ENCODE measurements around the gene ANP32B. TPM values are rescaled to one million over a fixed set of nuclear protein-coding genes. Genes with fewer than 3 reads are reported as not detected.

ANP32B gene
- total RNA-seq, 2 experiments from 2014 or later, result 397 to 405 TPM

- H3K4me1 Mint-ChIP-seq, result peaks cover 32% of the 10 kb centered on the region
- DNase-seq, result no peak
Observed at GRCh38 chr9:97979788-97980478, 3.2 kb upstream of the ANP32B start.

GRCh38 chr9:97980479-97980803 lies 2.7 kb upstream of the ANP32B start:
- no peaks in the 10 kb centered on the region for H3K27me3 Mint-ChIP-seq
- no peaks in the 10 kb centered on the region for H3K9me3 Mint-ChIP-seq
- H3K4me1 Mint-ChIP-seq, result peaks cover 32% of the 10 kb centered on the region
- no peak overlapping the region for H3K4me3 Mint-ChIP-seq
- DNase-seq, result no peak
- H3K27ac Mint-ChIP-seq, result peak overlapping the region; percentile 0
- H3K36me3 Mint-ChIP-seq, result peaks cover 3% of the 10 kb centered on the region

More at GRCh38 chr9:97979788-97980478, 3.2 kb upstream of the ANP32B start:
- no peak overlapping the region for H3K4me3 Mint-ChIP-seq
- H3K27ac Mint-ChIP-seq, result peak overlapping the region; percentile 7
- peaks cover 2% of the 10 kb centered on the region for H3K9me3 Mint-ChIP-seq
- H3K27me3 Mint-ChIP-seq, result no peaks in the 10 kb centered on the region
- H3K36me3 Mint-ChIP-seq, result peaks cover 3% of the 10 kb centered on the region

GRCh38 chr9:97980918-97981845 lies 2.0 kb upstream of the ANP32B start:
- Mint-ChIP-seq H3K4me3 (peak overlapping the region; percentile 84), H3K36me3 (peaks cover 10% of the 10 kb centered on the region), H3K27ac (peak overlapping the region; percentile 90), H3K9me3 (no peaks in the 10 kb centered on the region), H3K4me1 (peaks cover 38% of the 10 kb centered on the region), H3K27me3 (no peaks in the 10 kb centered on the region)
- DNase-seq, result no peak

GRCh38 chr9:97981846-97982682 lies 1.1 kb upstream of the ANP32B start:
- H3K4me3 Mint-ChIP-seq, result peak overlapping the region; percentile 84
- DNase-seq, result no peak
- H3K4me1 Mint-ChIP-seq, result peaks cover 45% of the 10 kb centered on the region
- no peaks in the 10 kb centered on the region for H3K27me3 Mint-ChIP-seq
- H3K9me3 Mint-ChIP-seq, result no peaks in the 10 kb centered on the region
- peak overlapping the region; percentile 90 for H3K27ac Mint-ChIP-seq
- H3K36me3 Mint-ChIP-seq, result peaks cover 16% of the 10 kb centered on the region

- peak; percentile 56 for DNase-seq
- H3K4me1 Mint-ChIP-seq, result peaks cover 58% of the 10 kb centered on the region
- H3K36me3 Mint-ChIP-seq, result peaks cover 25% of the 10 kb centered on the region
- H3K27ac Mint-ChIP-seq, result peak overlapping the region; percentile 91
- H3K27me3 Mint-ChIP-seq, result no peaks in the 10 kb centered on the region
- H3K4me3 Mint-ChIP-seq, result peak overlapping the region; percentile 80
- no peaks in the 10 kb centered on the region for H3K9me3 Mint-ChIP-seq
Observed at GRCh38 chr9:97983589-97984187, 547 bp downstream of the ANP32B start.

GRCh38 chr9:97984188-97985057 lies 1.3 kb downstream of the ANP32B start:
- Mint-ChIP-seq H3K36me3 (peaks cover 29% of the 10 kb centered on the region), H3K27ac (peak overlapping the region; percentile 81), H3K27me3 (no peaks in the 10 kb centered on the region), H3K4me3 (peak overlapping the region; percentile 73), H3K4me1 (peaks cover 62% of the 10 kb centered on the region), H3K9me3 (no peaks in the 10 kb centered on the region)
- DNase-seq, result peak; percentile 88

GRCh38 chr9:97985058-97985861 lies 2.1 kb downstream of the ANP32B start:
- H3K36me3 Mint-ChIP-seq, result peaks cover 33% of the 10 kb centered on the region
- no peaks in the 10 kb centered on the region for H3K27me3 Mint-ChIP-seq
- DNase-seq, result peak; percentile 59
- peak overlapping the region; percentile 85 for H3K4me3 Mint-ChIP-seq
- no peaks in the 10 kb centered on the region for H3K9me3 Mint-ChIP-seq
- H3K27ac Mint-ChIP-seq, result peak overlapping the region; percentile 98
- peaks cover 64% of the 10 kb centered on the region for H3K4me1 Mint-ChIP-seq

GRCh38 chr9:97987487-97987886 lies 4.3 kb downstream of the ANP32B start:
- DNase-seq, result no peak
- Mint-ChIP-seq H3K36me3 (peaks cover 40% of the 10 kb centered on the region), H3K4me1 (peaks cover 64% of the 10 kb centered on the region), H3K4me3 (peak overlapping the region; percentile 60), H3K27me3 (no peaks in the 10 kb centered on the region), H3K27ac (peak overlapping the region; percentile 31), H3K9me3 (no peaks in the 10 kb centered on the region)

GRCh38 chr9:97990259-97990658 lies 7.1 kb downstream of the ANP32B start:
- Mint-ChIP-seq H3K27me3 (no peaks in the 10 kb centered on the region), H3K27ac (peak overlapping the region; percentile 66), H3K4me1 (peaks cover 81% of the 10 kb centered on the region), H3K9me3 (no peaks in the 10 kb centered on the region), H3K36me3 (peaks cover 53% of the 10 kb centered on the region), H3K4me3 (no peak overlapping the region)
- DNase-seq, result no peak

- peaks cover 39% of the 10 kb centered on the region for H3K36me3 Mint-ChIP-seq
Observed at GRCh38 chr9:97991818-97992217, 8.7 kb downstream of the ANP32B start.

GRCh38 chr9:97992219-97992618 lies 9.1 kb downstream of the ANP32B start:
- Mint-ChIP-seq H3K27ac (peak overlapping the region; percentile 50), H3K9me3 (no peaks in the 10 kb centered on the region), H3K36me3 (peaks cover 42% of the 10 kb centered on the region), H3K4me3 (peak overlapping the region; percentile 34), H3K4me1 (peaks cover 72% of the 10 kb centered on the region), H3K27me3 (no peaks in the 10 kb centered on the region)
- no peak for DNase-seq

More at GRCh38 chr9:97991818-97992217, 8.7 kb downstream of the ANP32B start:
- Mint-ChIP-seq H3K4me3 (peak overlapping the region; percentile 34), H3K27ac (peak overlapping the region; percentile 50), H3K27me3 (no peaks in the 10 kb centered on the region), H3K4me1 (peaks cover 70% of the 10 kb centered on the region), H3K9me3 (no peaks in the 10 kb centered on the region)
- DNase-seq, result no peak

GRCh38 chr9:97993000-97993399 lies 9.9 kb downstream of the ANP32B start:
- no peaks in the 10 kb centered on the region for H3K27me3 Mint-ChIP-seq
- peaks cover 37% of the 10 kb centered on the region for H3K36me3 Mint-ChIP-seq
- peaks cover 72% of the 10 kb centered on the region for H3K4me1 Mint-ChIP-seq
- H3K27ac Mint-ChIP-seq, result peak overlapping the region; percentile 56
- no peak for DNase-seq
- peak overlapping the region; percentile 29 for H3K4me3 Mint-ChIP-seq
- H3K9me3 Mint-ChIP-seq, result no peaks in the 10 kb centered on the region

GRCh38 chr9:97994703-97995102 lies 11.6 kb downstream of the ANP32B start:
- DNase-seq, result no peak
- Mint-ChIP-seq H3K4me3 (no peak overlapping the region), H3K27me3 (no peaks in the 10 kb centered on the region), H3K4me1 (peaks cover 68% of the 10 kb centered on the region), H3K9me3 (no peaks in the 10 kb centered on the region), H3K27ac (no peak overlapping the region), H3K36me3 (peaks cover 40% of the 10 kb centered on the region)
